ENCODE results near the gene MYD88. TPM values are rescaled to one million over a fixed set of nuclear protein-coding genes. Genes with fewer than 3 reads are reported as not detected.

The MYD88 gene
- polyA plus RNA-seq, 3 donors: 286 to 427 (median 398) TPM

- peaks cover 3% of the 10 kb centered on the region in 2 donors for H3K36me3 ChIP-seq (replicated peaks in 1 of 2; ENCODE audit: control insufficient read depth in 1 of 2, insufficient read depth in 2 of 2, low read length in 2 of 2)
- H3K27me3 Mint-ChIP-seq (ENCODE audit: low read depth in 3 of 3): no peaks in the 10 kb centered on the region
- WGBS (ENCODE audit: insufficient coverage): 100% methylated on average over 2 of the region's 5 CpGs
- no peak for DNase-seq
- H3K27ac Mint-ChIP-seq: peak overlapping the region in 3 of 7 donors; percentile 3 to 47 (median 12)
- H3K9me3 ChIP-seq (replicated peaks in 1 of 2; ENCODE audit: control insufficient read depth in 1 of 2, insufficient read depth in 1 of 2, low read length in 2 of 2): no peaks in the 10 kb centered on the region
- H3K4me3 Mint-ChIP-seq: no peak overlapping the region
- H3K36me3 Mint-ChIP-seq: peaks cover 22 to 23% of the 10 kb centered on the region in 2 donors
- peaks cover 98% of the 10 kb centered on the region for H4K20me1 ChIP-seq (ENCODE audit: insufficient read depth, low read length)
- peaks cover 0 to 5% of the 10 kb centered on the region in 2 donors for H3K4me1 ChIP-seq (ENCODE audit: control insufficient read depth in 1 of 2, insufficient read depth in 2 of 2, low read length in 2 of 2)
- TF ChIP-seq CTCF (IDR thresholded peaks at IDR 0.05): no peak
- H3K27me3 ChIP-seq (ENCODE audit: control insufficient read depth in 2 of 2, insufficient read depth in 2 of 2, low read length in 2 of 2): no peaks in the 10 kb centered on the region
- H3K4me3 ChIP-seq (replicated peaks in 1 of 3; ENCODE audit: low read depth in 2 of 3, low read length in 3 of 3): no peak overlapping the region
- H3K9ac ChIP-seq (ENCODE audit: insufficient read depth, low read length, poor library complexity, severe bottlenecking): no peak overlapping the region
- H3K9me3 Mint-ChIP-seq: peaks cover 0 to 1% (median 0%) of the 10 kb centered on the region in 7 donors
- peaks cover 99% of the 10 kb centered on the region for H3K79me2 ChIP-seq (ENCODE audit: insufficient read depth, low read length)
- peaks cover 39% of the 10 kb centered on the region for H3K4me1 Mint-ChIP-seq
- H2AFZ ChIP-seq (ENCODE audit: insufficient read depth, low read depth, low read length, poor library complexity, severe bottlenecking): no peak overlapping the region
- intact Hi-C loops (cut with micrococcal nuclease): no loop called here
- H3K27ac ChIP-seq (ENCODE audit: low read depth in 1 of 2, low read length in 2 of 2): no peak overlapping the region
- H3K4me2 ChIP-seq (replicated peaks; ENCODE audit: extremely low read depth, low read length, poor library complexity, severe bottlenecking): no peak overlapping the region
These were observed 35.5 kb downstream of the MYD88 start for GRCh38 chr3:38173834-38174418.

GRCh38 chr3:38177181-38177580 is 38.7 kb downstream of the MYD88 start:
- Mint-ChIP-seq H3K27ac (peak overlapping the region in 4 of 7 donors; percentile 1 to 33 (median 24)), H3K4me3 (peak overlapping the region in 1 of 2 donors; percentile 21), H3K9me3 (peaks cover 0 to 3% (median 0%) of the 10 kb centered on the region in 7 donors), H3K27me3 (ENCODE audit: low read depth in 3 of 3) (no peaks in the 10 kb centered on the region), H3K4me1 (peaks cover 24% of the 10 kb centered on the region), H3K36me3 (peaks cover 29 to 44% of the 10 kb centered on the region in 2 donors)
- Histone ChIP-seq H3K9ac (ENCODE audit: insufficient read depth, low read length, poor library complexity, severe bottlenecking) (no peak overlapping the region), H3K27ac (ENCODE audit: low read depth in 1 of 2, low read length in 2 of 2) (no peak overlapping the region), H3K36me3 (replicated peaks in 1 of 2; ENCODE audit: control insufficient read depth in 1 of 2, insufficient read depth in 2 of 2, low read length in 2 of 2) (peaks cover 5 to 15% of the 10 kb centered on the region in 2 donors), H3K27me3 (ENCODE audit: control insufficient read depth in 2 of 2, insufficient read depth in 2 of 2, low read length in 2 of 2) (no peaks in the 10 kb centered on the region), H3K4me1 (ENCODE audit: control insufficient read depth in 1 of 2, insufficient read depth in 2 of 2, low read length in 2 of 2) (peaks cover 0 to 5% of the 10 kb centered on the region in 2 donors), H4K20me1 (ENCODE audit: insufficient read depth, low read length) (peaks cover 96% of the 10 kb centered on the region), H3K79me2 (ENCODE audit: insufficient read depth, low read length) (peaks cover 98% of the 10 kb centered on the region), H3K4me3 (replicated peaks in 1 of 3; ENCODE audit: low read depth in 2 of 3, low read length in 3 of 3) (no peak overlapping the region), H3K4me2 (replicated peaks; ENCODE audit: extremely low read depth, low read length, poor library complexity, severe bottlenecking) (no peak overlapping the region), H3K9me3 (replicated peaks in 1 of 2; ENCODE audit: control insufficient read depth in 1 of 2, insufficient read depth in 1 of 2, low read length in 2 of 2) (no peaks in the 10 kb centered on the region), H2AFZ (ENCODE audit: insufficient read depth, low read depth, low read length, poor library complexity, severe bottlenecking) (no peak overlapping the region)
- no CpG with 5 or more reads among the region's 2 CpGs for WGBS (ENCODE audit: insufficient coverage)
- DNase-seq: no peak
- intact Hi-C loops (cut with micrococcal nuclease): no loop called here
- no peak for TF ChIP-seq CTCF (IDR thresholded peaks at IDR 0.05)

Measured in CD14-positive monocyte (primary cell).